22Rv1 (cell line): ENCODE measurements around the gene NARS2.

Experiments
- H3K27ac ChIP-seq: fragments of 450-650 bp; 2 replicates; pipeline ENCODE4 v1.5.1; 2017
- CTCF ChIP-seq: fragments of 450-650 bp; IDR thresholded peaks from 2 replicates; pipeline ENCODE4 v1.5.1; 2017; ENCODE audit warnings: mild to moderate bottlenecking
- ZFX ChIP-seq: fragments of 450-650 bp; IDR thresholded peaks from 2 replicates; pipeline ENCODE4 v1.6.1; 2017; ENCODE audit warnings: antibody characterized with exemption, borderline replicate concordance

Gene NARS2

GRCh38 chr11:78476066-78476465 is 98.6 kb downstream of the NARS2 start:
- TF ChIP-seq CTCF (no peak), ZFX (no peak)
- H3K27ac ChIP-seq: no peak overlapping the region

GRCh38 chr11:78474451-78474850 is 100.2 kb downstream of the NARS2 start:
- TF ChIP-seq CTCF (no peak), ZFX (no peak)
- 0 out of 2 replicates have a peak overlapping the region, but pooled peaks have one; percentile 28 for H3K27ac ChIP-seq

- no peak for TF ChIP-seq CTCF
- TF ChIP-seq ZFX: no peak
- H3K27ac ChIP-seq: no peak overlapping the region
Observed at GRCh38 chr11:78472905-78473304, 101.8 kb downstream of the NARS2 start.

GRCh38 chr11:78472382-78472781 is 102.3 kb downstream of the NARS2 start:
- no peak overlapping the region for H3K27ac ChIP-seq
- TF ChIP-seq ZFX (no peak), CTCF (no peak)

GRCh38 chr11:78470861-78471442 is 103.7 kb downstream of the NARS2 start:
- no peak overlapping the region for H3K27ac ChIP-seq
- TF ChIP-seq ZFX (no peak), CTCF (no peak)

GRCh38 chr11:78469896-78470295 is 104.8 kb downstream of the NARS2 start:
- no peak for TF ChIP-seq ZFX
- TF ChIP-seq CTCF: no peak
- H3K27ac ChIP-seq: no peak overlapping the region

- no peak for TF ChIP-seq CTCF
- TF ChIP-seq ZFX: no peak
- H3K27ac ChIP-seq: no peak overlapping the region
Observed at GRCh38 chr11:78467931-78468330, 106.7 kb downstream of the NARS2 start.
